ENCODE data around the gene TFAP2E.

TFAP2E gene

DNA sequence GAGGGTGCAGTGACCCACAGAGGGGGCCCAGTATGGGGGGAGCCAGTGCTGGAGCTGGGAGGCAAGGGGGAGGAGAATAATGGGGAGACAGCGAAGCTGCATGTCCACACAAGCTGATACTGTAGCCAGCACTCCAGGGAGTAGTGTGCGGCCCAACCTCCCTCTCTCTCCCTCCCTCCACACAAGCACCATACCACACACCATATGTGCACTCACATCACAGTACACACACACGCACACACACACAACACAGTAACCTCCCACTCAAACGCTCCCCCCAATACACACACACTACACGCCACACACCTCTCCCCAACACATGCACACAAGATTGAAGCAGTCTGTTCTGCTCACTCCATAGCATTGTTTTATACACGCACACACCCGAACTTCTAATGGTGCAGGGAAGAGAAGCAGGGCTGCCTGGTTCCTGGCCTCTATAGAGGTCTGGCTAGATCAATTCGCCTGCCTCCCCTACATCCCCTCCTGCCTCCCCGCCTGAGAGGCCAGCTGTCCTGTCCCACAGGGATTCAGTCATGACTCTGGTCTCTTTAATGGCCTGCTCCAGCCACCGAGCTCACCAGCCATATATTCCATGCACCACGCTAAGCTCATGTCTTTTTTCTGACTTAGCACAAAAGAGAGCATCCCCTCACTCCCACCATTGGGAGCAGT is 11.7 kb upstream of the TFAP2E start:
- Histone ChIP-seq H3K27me3 (no peaks in the 10 kb centered on the region), H3K9me3 (no peaks in the 10 kb centered on the region), H3K27ac (no peak overlapping the region), H3K36me3 (no peaks in the 10 kb centered on the region), H3K4me3 (ENCODE audit: low read depth in 1 of 2, low read length in 1 of 2) (no peak overlapping the region), H3K4me1 (ENCODE audit: control insufficient read depth in 1 of 2, insufficient read depth in 1 of 2, low read depth in 1 of 2, low read length in 1 of 2) (peaks cover 48 to 58% of the 10 kb centered on the region in 2 experiments)
- TF ChIP-seq, protein P1, sequence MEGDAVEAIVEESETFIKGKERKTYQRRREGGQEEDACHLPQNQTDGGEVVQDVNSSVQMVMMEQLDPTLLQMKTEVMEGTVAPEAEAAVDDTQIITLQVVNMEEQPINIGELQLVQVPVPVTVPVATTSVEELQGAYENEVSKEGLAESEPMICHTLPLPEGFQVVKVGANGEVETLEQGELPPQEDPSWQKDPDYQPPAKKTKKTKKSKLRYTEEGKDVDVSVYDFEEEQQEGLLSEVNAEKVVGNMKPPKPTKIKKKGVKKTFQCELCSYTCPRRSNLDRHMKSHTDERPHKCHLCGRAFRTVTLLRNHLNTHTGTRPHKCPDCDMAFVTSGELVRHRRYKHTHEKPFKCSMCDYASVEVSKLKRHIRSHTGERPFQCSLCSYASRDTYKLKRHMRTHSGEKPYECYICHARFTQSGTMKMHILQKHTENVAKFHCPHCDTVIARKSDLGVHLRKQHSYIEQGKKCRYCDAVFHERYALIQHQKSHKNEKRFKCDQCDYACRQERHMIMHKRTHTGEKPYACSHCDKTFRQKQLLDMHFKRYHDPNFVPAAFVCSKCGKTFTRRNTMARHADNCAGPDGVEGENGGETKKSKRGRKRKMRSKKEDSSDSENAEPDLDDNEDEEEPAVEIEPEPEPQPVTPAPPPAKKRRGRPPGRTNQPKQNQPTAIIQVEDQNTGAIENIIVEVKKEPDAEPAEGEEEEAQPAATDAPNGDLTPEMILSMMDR (IDR thresholded peaks at IDR 0.05), result no peak

DNA sequence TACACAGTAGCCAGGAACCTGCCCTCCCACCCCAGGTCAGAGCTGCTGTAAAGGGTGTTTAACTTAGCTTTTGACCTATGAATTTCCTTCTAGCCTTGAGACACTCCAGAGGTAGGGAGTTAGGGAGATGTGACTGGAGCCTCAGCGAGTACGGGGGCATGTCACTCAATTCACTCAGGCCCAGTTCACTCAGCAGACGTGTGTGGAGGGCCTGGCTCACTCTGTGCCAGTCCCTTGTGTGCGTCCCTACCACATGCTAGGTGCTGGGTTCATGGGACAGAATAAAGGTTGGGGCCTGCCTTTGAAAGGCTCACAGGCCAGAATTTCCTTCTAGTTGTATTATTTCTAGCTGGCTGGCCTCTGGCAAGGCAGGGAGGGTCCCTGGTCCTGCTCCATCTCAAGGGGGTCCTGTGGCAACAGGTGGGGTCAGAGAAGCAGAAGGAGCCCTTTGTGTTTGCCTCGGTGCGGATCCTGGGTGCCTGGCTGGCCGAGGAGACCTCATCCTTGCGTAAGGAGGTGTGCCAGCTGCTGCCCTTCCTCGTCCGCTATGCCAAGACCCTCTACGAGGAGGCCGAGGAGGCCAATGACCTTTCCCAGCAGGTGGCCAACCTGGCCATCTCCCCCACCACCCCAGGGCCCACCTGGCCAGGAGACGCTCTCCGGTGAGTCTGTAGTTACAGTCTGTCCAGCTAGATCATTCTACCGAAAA is 11.0 kb upstream of the TFAP2E start:
- Histone ChIP-seq H3K27ac (no peak overlapping the region), H3K36me3 (no peaks in the 10 kb centered on the region)
- TF ChIP-seq, protein P1 (IDR thresholded peaks at IDR 0.05), result no peak

DNA sequence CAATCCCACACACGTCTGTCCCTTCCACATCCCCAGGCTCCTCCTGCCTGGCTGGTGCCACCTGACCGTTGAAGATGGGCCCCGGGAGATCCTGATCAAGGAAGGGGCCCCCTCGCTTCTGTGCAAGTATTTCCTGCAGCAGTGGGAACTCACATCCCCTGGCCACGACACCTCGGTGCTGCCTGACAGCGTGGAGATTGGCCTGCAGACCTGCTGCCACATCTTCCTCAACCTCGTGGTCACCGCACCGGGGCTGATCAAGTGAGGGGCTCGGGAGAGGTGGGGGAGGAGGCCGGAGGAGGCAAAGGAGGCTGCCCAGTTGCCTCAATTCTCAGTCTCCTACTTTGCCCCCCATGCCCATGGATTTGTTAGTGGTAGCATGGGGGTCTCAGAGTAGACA is 9.9 kb upstream of the TFAP2E start:
- TF ChIP-seq, protein P1 (IDR thresholded peaks at IDR 0.05), result no peak
- Histone ChIP-seq H3K9me3 (no peaks in the 10 kb centered on the region), H3K4me3 (ENCODE audit: low read depth in 1 of 2, low read length in 1 of 2) (no peak overlapping the region), H3K27me3 (no peaks in the 10 kb centered on the region), H3K4me1 (ENCODE audit: control insufficient read depth in 1 of 2, insufficient read depth in 1 of 2, low read depth in 1 of 2, low read length in 1 of 2) (peaks cover 38 to 48% of the 10 kb centered on the region in 2 experiments), H3K27ac (no peak overlapping the region), H3K36me3 (no peaks in the 10 kb centered on the region)

More for the DNA sequence above, 11.0 kb upstream of the TFAP2E start:
- Histone ChIP-seq H3K27me3 (no peaks in the 10 kb centered on the region), H3K4me3 (ENCODE audit: low read depth in 1 of 2, low read length in 1 of 2) (no peak overlapping the region), H3K4me1 (ENCODE audit: control insufficient read depth in 1 of 2, insufficient read depth in 1 of 2, low read depth in 1 of 2, low read length in 1 of 2) (peaks cover 44 to 54% of the 10 kb centered on the region in 2 experiments), H3K9me3 (no peaks in the 10 kb centered on the region)

DNA sequence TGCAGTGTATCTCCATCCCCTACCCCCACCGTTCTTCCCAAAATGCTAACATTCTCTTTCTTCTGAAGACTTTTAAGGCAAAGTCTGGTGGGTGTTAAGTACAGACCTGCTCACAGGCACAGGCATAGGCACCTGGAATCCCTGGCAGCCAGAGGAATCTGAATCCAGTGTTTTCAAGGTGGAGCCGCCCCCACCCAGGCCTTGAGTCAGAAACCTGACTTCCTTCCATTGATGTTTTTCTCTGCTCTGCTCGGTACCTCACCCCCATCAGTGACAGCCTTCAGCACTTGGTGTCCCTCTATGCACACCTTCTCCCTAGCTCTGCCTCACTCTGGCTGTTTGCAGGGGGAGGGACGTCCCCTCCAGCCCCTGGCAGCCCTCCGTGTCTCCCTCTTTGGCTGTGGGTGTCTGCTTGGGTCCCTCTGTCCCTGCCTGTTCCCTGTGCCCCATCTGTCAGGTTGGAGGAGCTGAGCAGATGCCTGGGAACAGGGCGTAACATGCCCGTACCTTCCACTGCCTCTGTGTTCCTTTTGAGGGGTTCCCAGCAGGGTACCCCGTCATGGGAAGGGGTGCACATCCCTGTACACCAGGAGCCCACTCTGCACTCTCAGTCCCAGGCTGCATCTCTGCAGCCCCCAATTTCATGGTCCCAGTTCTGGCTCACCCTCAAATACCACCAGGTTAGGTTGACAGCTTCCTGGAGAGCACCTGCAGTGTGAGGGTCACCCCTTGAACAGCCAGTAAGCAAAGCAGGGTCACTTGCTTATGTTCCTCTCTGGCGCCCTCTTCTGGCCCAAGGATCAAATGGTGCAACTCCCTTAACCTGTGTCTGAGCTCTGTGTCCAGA is 8.9 kb upstream of the TFAP2E start:
- peak overlapping the region; percentile 44 for H3K27ac ChIP-seq
- no peaks in the 10 kb centered on the region for H3K27me3 ChIP-seq
- no peak overlapping the region for H3K4me3 ChIP-seq (ENCODE audit: low read depth in 1 of 2, low read length in 1 of 2)
- peaks cover 27 to 38% of the 10 kb centered on the region in 2 experiments for H3K4me1 ChIP-seq (ENCODE audit: control insufficient read depth in 1 of 2, insufficient read depth in 1 of 2, low read depth in 1 of 2, low read length in 1 of 2)
- no peaks in the 10 kb centered on the region for H3K9me3 ChIP-seq
- TF ChIP-seq, protein P1 (IDR thresholded peaks at IDR 0.05), result peak; percentile 80
- no peaks in the 10 kb centered on the region for H3K36me3 ChIP-seq

DNA sequence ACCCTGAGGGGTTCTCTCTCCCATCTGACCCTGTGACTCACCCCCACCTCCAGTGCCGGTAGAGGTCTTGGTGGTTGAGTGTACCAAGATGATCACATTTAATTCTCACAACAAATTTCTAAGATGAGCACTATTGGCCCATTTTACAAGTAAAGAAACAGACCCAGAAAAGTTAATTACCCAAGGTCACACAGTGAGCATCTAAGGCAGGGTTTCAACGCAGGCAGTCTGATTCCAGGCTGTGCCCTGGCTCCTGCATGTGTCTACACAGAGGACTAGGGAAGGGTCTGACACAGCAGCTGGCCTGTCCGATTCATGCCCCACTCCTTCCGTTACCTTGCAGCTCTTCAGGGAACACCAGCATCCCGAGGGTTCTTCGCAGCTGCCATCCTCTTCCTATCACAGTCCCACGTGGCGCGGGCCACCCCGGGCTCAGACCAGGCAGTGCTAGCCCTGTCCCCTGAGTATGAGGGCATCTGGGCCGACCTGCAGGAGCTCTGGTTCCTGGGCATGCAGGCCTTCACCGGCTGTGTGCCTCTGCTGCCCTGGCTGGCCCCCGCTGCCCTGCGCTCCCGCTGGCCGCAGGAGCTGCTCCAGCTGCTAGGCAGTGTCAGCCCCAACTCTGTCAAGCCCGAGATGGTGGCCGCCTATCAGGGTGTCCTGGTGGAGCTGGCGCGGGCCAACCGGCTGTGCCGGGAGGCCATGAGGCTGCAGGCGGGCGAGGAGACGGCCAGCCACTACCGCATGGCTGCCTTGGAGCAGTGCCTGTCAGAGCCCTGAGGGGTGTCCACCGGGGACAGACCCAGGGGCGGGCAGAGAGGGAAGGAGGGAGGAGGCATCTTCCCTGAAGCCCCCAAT is 8.0 kb upstream of the TFAP2E start:
- Histone ChIP-seq H3K4me1 (ENCODE audit: control insufficient read depth in 1 of 2, insufficient read depth in 1 of 2, low read depth in 1 of 2, low read length in 1 of 2) (peaks cover 24 to 29% of the 10 kb centered on the region in 2 experiments), H3K4me3 (ENCODE audit: low read depth in 1 of 2, low read length in 1 of 2) (no peak overlapping the region), H3K9me3 (no peaks in the 10 kb centered on the region), H3K27ac (peak overlapping the region; percentile 44), H3K36me3 (no peaks in the 10 kb centered on the region), H3K27me3 (no peaks in the 10 kb centered on the region)
- TF ChIP-seq, protein P1 (IDR thresholded peaks at IDR 0.05), result no peak
